Activated naive CD4-positive, alpha-beta T cell treated with anti-CD3 and anti-CD28 coated beads, Interleukin-2, amount 50 U/mL, for 24 hours (primary cell): ENCODE data around the gene TP73.

Source experiments
- H3K27ac Mint-ChIP-seq: one replicate; pipeline ENCODE4 v1.8.0; 2021; ENCODE audit warnings: mild to moderate bottlenecking, mixed read lengths
- H3K27me3 Mint-ChIP-seq: one replicate; pipeline ENCODE4 v1.8.0; 2021; ENCODE audit warnings: mixed read lengths
- H3K36me3 Mint-ChIP-seq: one replicate; pipeline ENCODE4 v1.8.0; 2021; ENCODE audit warnings: mixed read lengths
- H3K4me1 Mint-ChIP-seq: one replicate; pipeline ENCODE4 v1.8.0; 2021; ENCODE audit warnings: mixed read lengths
- H3K4me3 Mint-ChIP-seq: one replicate; pipeline ENCODE4 v1.8.0; 2021; ENCODE audit warnings: mild to moderate bottlenecking, mixed read lengths
- H3K9me3 Mint-ChIP-seq: one replicate; pipeline ENCODE4 v1.8.0; 2021; ENCODE audit warnings: mixed read lengths

TP73 gene

DNA sequence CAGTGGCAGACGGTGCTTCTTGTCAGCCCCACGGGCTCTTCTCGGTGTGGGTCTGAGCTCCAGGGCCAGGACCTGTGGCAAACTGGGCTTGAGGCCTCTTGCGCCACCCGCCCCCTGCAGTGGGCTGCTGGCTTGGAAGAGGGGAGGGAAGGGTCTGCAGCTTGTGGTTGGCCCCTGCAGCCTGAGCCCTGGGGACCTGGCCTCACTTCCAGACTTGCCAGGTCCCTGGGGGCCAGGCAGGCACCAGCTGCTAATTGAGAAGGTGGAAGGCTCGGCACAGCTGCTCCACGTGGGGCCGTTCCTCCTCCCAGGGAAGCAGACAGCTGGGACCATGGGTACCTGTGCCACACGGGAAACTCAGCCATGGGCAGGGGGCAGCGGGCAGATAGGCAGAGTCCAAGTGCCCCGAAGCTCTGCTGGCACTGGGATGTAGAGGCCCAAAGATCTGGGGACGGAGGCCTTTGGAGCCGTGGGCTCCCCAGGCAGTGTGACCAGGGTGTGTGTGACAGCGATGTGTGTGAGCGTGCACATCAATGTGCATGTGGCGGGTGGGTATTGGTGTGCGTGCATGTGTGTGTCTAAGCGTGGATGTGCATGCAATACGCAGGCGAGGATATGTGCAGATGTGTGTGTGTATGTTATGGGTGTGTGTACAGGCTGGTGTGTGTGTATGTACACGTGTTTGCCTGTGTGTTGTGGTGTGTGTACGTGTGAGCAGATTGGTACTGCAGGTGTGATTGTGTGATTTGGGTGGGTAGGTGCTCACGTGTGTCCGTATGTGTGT, 39.3 kb downstream of the TP73 start:
- H3K4me3 Mint-ChIP-seq: no peak overlapping the region
- H3K36me3 Mint-ChIP-seq: no peaks in the 10 kb centered on the region
- no peak overlapping the region for H3K27ac Mint-ChIP-seq
- no peaks in the 10 kb centered on the region for H3K9me3 Mint-ChIP-seq
- H3K27me3 Mint-ChIP-seq: no peaks in the 10 kb centered on the region
- H3K4me1 Mint-ChIP-seq: no peaks in the 10 kb centered on the region

DNA sequence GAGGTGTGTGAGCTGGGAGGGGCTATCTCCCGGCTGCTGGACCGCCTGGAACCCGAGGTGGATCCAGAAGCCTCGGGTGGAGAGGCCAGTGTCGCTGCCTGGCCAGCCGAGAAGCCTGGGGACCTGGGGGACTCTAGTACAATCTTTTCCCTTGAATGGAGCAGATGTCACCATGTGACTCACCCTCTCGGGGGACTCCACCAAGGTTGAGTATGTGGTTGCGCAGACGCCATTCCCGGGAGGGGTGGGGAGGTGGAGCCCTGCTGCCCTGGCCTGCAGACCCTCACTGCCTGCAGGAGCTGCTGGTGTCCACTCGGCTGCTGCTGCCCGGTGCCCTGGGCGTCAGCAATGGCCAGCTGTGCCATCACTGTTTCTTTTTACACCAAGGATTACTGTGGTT, 40.3 kb downstream of the TP73 start:
- H3K9me3 Mint-ChIP-seq: no peaks in the 10 kb centered on the region
- no peak overlapping the region for H3K27ac Mint-ChIP-seq

DNA sequence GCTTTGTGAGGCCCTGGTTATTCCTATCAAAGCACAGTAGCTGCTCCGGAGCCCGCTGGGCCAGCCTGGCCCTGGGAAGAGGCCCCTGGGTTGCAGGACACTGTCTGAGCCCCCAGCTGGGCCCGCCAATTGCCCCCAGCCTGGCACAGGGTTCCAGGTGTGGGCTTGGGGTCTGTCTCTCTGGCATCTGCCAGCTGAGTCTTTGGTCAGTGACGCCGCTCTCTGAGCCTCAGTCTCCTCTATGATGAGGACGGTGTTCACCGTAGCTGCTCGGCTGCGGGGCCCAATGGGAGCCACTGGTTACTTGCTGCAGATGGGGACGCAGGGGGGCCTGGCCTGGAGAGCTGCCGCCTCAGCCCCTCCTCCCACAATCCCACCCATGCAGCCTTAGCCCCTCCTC, 41.0 kb downstream of the TP73 start:
- H3K27me3 Mint-ChIP-seq: no peaks in the 10 kb centered on the region
- H3K4me3 Mint-ChIP-seq: no peak overlapping the region
- no peak overlapping the region for H3K27ac Mint-ChIP-seq
- no peaks in the 10 kb centered on the region for H3K4me1 Mint-ChIP-seq
- no peaks in the 10 kb centered on the region for H3K9me3 Mint-ChIP-seq
- H3K36me3 Mint-ChIP-seq: no peaks in the 10 kb centered on the region

More for the DNA sequence above, 40.3 kb downstream of the TP73 start:
- no peaks in the 10 kb centered on the region for H3K4me1 Mint-ChIP-seq
- no peaks in the 10 kb centered on the region for H3K36me3 Mint-ChIP-seq
- H3K4me3 Mint-ChIP-seq: no peak overlapping the region
- H3K27me3 Mint-ChIP-seq: no peaks in the 10 kb centered on the region

DNA sequence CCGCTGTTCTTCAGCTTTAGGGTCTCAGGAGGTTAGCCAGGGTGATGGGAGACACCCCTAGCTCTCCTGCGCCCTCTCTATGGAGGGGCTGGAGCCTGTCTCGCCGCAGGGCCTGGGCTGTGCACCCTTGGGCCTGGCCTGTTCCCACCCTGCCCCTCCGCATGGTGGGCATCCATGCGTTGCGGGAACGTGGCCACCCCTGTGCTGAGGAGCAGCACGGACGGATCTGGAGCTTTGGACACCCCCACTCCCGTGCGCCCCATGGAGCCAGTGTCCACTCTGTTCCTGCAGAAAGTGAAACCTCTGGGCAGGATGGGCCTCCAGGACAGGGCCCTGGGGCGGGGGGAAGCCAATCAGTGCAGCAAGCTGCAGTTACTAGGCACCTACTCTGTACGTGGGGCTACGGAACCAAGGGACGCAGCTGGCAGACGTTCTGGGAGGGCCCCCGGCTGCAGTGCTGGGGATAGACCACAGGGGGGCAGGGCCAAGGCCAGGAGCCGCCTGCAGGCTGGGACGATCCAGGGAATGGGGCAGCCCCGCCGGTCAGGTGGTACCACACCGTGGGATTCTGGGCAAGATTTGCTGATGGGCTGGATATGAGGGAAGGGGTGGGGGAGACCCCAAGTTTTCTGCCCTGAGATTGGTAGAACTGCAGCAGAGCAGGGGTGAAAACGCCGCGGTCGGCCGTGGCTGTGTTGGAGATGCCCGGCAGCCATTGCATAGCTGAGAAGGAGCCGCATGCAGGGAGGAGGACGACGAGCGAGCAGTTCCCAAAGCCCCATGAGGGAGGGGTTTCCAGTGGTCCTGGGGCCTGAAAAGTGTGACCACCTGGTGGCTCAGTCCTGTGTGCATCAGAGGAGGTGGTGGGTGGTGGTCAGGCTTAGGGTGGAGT, 43.3 kb downstream of the TP73 start:
- no peaks in the 10 kb centered on the region for H3K9me3 Mint-ChIP-seq
- no peaks in the 10 kb centered on the region for H3K36me3 Mint-ChIP-seq
- H3K27me3 Mint-ChIP-seq: no peaks in the 10 kb centered on the region
- H3K27ac Mint-ChIP-seq: no peak overlapping the region
- H3K4me3 Mint-ChIP-seq: no peak overlapping the region
- H3K4me1 Mint-ChIP-seq: no peaks in the 10 kb centered on the region

DNA sequence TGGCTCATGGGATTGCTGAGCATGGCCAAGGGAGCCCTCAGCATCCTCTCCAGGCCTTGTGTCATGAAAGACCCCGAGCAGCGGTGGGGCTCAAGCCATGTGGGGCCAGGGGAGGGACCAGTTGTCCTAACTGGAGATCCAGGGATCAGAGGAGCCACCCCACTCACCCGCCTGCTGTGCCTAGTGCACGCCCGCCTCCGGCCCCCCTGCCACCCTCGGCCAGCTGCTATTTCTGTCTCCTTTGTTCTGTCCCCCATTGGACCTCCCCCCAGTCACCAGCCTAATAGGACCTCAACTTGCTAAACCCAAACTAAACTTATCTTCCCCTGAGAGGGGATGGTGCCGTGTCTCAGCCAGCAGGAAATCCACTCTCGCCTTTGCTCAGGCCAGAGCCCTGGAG, 44.4 kb downstream of the TP73 start:
- Mint-ChIP-seq H3K4me3 (no peak overlapping the region), H3K27me3 (no peaks in the 10 kb centered on the region), H3K4me1 (no peaks in the 10 kb centered on the region), H3K27ac (no peak overlapping the region), H3K36me3 (no peaks in the 10 kb centered on the region), H3K9me3 (no peaks in the 10 kb centered on the region)

DNA sequence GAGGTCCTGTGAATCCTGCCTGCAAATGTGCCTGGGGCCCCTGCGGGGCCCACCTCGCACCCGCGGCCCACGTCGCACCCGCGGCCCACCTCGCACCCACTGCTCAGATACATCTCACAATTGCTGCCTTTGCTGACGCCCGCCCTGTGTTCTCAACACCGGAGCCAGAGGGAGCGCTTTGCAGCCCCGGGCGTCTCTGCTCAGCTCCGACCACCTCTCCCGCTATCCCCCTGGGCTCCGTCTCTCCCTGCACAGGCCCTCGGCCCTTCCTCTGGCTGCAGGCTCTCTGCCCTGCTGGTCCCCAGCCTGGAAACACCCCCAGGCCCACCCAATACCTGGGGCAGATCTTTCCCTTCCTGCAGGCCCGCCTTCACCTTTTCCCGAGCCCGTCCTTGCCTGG, 44.8 kb downstream of the TP73 start:
- Mint-ChIP-seq H3K36me3 (no peaks in the 10 kb centered on the region), H3K9me3 (no peaks in the 10 kb centered on the region), H3K4me3 (no peak overlapping the region), H3K4me1 (no peaks in the 10 kb centered on the region), H3K27me3 (no peaks in the 10 kb centered on the region), H3K27ac (no peak overlapping the region)

DNA sequence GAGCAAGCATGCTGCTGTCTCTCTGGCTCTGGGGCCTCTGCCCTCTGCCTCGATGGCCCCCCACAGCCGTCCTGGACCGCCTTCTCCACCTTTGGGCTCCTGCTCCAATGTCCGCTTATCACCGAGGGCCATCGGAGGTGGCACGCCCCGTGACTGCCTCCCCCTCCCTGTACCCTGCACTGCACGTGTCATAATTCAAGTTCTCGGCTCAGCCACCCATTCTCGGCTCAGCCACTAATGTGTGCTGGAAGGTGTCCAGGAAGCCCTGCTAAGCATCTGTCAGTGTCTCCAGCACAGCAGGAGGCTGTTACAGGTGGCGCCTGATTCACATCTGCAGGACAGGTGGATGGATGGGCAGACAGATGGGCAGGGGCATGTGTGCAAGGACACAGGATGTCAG, 45.5 kb downstream of the TP73 start:
- Mint-ChIP-seq H3K36me3 (no peaks in the 10 kb centered on the region), H3K4me3 (no peak overlapping the region), H3K4me1 (no peaks in the 10 kb centered on the region), H3K27ac (no peak overlapping the region), H3K9me3 (no peaks in the 10 kb centered on the region), H3K27me3 (no peaks in the 10 kb centered on the region)

DNA sequence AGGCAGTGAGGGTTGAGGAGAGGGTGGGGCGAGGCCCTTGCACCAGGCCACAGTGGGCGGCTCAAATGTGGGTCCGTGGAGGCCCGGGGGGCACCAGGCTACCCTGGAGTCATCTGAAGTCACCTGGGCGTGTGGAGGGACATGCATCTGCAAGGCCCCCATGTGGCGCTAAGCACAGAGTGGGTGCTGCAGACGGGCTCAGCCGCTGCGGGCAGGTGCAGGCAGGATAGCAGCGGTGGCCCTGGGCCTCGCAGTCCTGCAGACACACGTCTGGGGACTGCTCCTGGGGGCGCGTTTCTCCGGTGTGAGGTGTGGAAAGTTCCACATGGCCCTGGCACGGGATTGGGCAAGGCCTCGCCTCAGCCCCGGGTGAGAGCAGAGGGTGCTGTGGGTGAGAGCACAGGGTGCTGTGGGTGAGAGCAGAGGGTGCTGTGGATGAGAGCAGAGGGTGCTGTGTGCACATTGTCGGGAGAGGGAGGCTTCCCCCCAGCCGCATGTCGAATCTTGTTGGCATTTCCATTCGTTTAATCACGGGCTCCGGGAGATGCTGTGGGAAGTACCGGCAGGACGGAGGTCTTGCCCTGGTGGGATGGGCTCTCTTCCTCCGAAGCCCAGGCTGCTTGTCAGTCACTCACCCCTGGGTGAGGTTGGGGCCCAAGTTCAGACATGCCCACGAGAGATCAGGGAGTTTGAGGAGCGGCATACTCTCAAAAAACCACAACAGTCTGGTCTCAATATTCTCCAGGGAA, 46.5 kb downstream of the TP73 start:
- H3K27me3 Mint-ChIP-seq: no peaks in the 10 kb centered on the region
- no peak overlapping the region for H3K4me3 Mint-ChIP-seq
- H3K27ac Mint-ChIP-seq: no peak overlapping the region
- no peaks in the 10 kb centered on the region for H3K36me3 Mint-ChIP-seq
- H3K4me1 Mint-ChIP-seq: no peaks in the 10 kb centered on the region
- H3K9me3 Mint-ChIP-seq: no peaks in the 10 kb centered on the region

DNA sequence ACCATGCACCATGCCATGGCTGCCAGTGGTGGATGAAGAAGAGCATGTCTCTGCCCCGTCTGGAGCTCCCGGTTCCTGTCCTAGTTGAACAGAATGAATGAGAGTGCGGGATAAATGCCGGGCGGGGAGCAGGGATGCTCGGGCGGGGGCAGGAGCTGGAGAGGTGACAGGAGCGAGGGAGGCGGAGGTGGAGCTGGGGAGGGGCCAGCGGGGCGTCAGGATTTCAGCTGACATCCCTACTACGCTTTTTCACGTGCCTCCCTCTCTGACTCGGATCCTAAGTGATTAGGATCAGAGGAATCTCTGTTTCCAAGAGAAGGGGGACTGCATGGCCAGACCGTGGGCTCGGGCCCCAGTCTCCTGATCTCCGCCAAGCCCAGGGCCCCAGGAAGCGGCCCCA, 47.3 kb downstream of the TP73 start:
- Mint-ChIP-seq H3K4me3 (no peak overlapping the region), H3K36me3 (no peaks in the 10 kb centered on the region), H3K4me1 (peaks cover 5% of the 10 kb centered on the region), H3K27me3 (no peaks in the 10 kb centered on the region), H3K27ac (no peak overlapping the region), H3K9me3 (no peaks in the 10 kb centered on the region)

DNA sequence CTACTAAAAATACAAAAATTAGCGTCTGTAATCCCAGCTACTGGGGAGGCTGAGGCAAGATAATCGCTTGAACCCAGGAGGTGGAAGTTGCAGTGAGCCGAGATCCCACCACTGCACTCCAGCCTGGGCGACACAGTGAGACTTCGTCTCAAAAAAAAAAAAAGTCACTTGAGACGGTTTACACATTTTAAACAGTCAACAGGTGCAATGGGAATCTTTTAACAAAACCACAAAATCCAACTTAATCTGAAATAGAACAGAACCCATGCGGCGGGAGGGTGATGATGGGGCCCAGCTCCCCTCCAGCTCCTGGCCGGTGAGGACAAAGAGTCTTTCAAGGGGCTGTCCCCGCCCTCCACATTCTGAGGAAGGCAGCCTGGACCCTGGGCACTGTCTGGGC, 48.3 kb downstream of the TP73 start:
- Mint-ChIP-seq H3K9me3 (no peaks in the 10 kb centered on the region), H3K4me3 (no peak overlapping the region), H3K27me3 (no peaks in the 10 kb centered on the region)

DNA sequence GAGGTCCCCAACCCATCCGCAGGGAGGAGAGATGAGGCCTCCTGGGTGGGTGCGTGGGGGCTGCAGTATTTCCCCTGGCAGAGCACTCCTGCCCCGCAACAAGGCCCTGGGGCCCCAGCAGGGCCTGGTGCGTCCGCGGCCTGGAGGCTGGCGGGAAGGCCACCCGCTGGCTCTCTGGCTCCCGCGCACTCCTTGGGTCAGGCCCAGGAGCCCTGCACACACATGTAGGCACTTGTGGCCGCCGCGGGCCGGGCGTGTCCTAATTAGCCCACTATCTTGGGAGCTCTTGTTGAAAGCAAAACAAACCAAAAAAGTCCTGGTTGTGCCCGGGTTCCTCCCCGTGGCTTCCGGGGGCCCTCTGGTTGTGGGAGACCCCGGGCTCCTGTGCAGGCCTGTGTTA, 50.2 kb downstream of the TP73 start:
- Mint-ChIP-seq H3K27me3 (no peaks in the 10 kb centered on the region), H3K4me3 (no peak overlapping the region), H3K27ac (no peak overlapping the region), H3K4me1 (peaks cover 5% of the 10 kb centered on the region), H3K36me3 (no peaks in the 10 kb centered on the region), H3K9me3 (no peaks in the 10 kb centered on the region)

More for the DNA sequence above, 48.3 kb downstream of the TP73 start:
- Mint-ChIP-seq H3K27ac (no peak overlapping the region), H3K36me3 (no peaks in the 10 kb centered on the region), H3K4me1 (peaks cover 5% of the 10 kb centered on the region)

DNA sequence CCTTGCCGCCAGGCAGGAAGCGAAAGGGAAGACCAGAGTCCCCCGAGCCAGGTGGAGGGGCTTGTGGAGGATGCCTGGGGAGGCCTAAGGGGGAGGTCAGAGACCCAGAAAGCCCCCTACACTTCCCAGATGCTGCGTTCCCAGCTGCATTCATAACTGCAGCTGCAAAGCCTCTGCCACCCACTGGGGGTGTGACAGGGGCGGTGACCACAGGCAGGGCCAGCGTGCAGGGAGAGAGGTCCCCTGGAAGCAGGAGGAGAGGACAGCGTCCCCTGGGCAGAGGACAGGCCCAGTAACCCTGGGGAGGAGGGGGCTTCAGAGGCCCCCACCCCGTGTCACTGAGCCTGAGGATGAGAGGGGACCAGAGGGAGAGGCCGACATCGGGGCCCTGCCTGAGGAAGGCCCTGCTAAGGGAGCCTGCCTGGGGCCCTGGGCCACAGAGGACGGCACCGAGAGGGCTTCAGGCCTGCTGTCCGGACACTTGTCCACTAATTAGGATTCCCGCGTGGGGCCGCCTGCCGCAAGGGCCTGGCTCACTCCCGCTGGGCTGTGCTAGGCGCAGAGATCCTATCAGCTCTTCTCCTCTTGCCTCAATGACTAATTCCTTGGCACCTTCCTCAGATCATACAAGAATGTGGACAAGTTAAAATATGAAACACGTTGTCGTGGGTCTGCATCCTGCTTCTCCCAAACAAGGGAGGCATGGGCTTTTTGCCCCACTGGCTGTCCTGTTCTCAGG, 50.8 kb downstream of the TP73 start:
- H3K27ac Mint-ChIP-seq: no peak overlapping the region
- no peaks in the 10 kb centered on the region for H3K9me3 Mint-ChIP-seq
- peaks cover 5% of the 10 kb centered on the region for H3K4me1 Mint-ChIP-seq
- H3K36me3 Mint-ChIP-seq: no peaks in the 10 kb centered on the region
- no peak overlapping the region for H3K4me3 Mint-ChIP-seq
- no peaks in the 10 kb centered on the region for H3K27me3 Mint-ChIP-seq

DNA sequence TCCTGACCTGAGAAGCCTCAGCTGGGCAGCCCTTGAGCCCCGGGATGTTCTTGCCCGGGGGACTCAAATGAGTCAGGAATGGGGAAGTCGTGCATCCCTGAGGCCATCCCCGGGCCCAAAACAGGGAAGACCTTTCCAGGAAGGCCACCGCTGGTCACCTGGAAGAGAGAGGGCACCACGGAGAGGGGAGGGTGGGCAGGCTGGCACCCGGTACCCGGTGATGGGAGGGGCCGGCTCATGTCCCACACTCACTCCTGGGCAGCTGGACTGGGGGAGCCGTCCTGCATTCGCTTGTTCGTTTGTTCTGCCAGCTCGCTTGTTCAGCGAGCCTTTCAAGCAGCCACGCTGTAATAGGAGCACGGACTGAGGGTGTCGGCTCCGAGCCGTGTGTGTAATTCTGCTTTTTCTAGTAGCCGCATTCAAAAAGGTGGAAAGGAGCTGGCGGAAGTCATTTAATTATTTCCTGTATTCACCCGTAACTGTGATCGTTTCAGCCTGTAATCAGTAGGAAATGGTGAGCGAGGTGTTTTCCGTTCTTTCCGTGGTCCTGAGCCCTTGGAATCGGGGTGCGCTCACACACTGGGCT, 51.6 kb downstream of the TP73 start:
- Mint-ChIP-seq H3K9me3 (no peaks in the 10 kb centered on the region), H3K27ac (peak overlapping the region; percentile 4), H3K4me3 (peak overlapping the region; percentile 42), H3K36me3 (no peaks in the 10 kb centered on the region), H3K4me1 (peaks cover 5% of the 10 kb centered on the region), H3K27me3 (no peaks in the 10 kb centered on the region)

DNA sequence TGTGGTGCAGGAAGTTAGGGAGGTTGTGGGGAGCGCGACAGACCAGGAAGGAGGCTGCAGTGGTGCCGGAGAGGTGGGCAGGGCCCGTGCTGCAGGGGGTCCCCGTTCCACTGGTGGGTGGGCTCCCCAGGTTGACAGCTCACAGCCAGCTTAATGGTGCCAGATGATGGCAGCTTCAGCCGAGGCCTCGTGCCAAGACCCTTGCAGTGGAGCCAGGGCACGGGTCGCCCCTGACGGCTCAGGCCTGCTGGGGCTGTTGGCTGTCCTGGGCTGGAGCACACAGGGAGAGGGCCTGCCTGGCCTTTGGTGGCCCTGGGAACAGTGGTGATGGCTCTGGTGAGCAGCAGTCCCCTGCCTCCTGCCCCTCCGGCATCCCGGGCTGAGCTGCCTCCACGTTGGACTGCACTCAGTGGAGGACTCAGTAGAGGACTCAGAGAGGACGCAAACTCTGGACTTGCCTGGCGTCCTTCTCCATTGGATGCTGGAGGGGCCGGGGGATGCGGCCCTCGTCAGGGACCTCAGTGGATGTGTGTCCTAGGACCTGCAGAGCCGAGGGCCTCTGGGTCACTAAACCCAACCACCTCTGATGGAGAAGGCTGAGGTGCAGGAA, 53.1 kb downstream of the TP73 start:
- no peaks in the 10 kb centered on the region for H3K36me3 Mint-ChIP-seq
- H3K9me3 Mint-ChIP-seq: no peaks in the 10 kb centered on the region
- peaks cover 2% of the 10 kb centered on the region for H3K27me3 Mint-ChIP-seq
- no peak overlapping the region for H3K27ac Mint-ChIP-seq
- no peak overlapping the region for H3K4me3 Mint-ChIP-seq
- peaks cover 5% of the 10 kb centered on the region for H3K4me1 Mint-ChIP-seq
